Activated CD8-positive, alpha-beta memory T cell treated with anti-CD3 and anti-CD28 coated beads for 4 hours (primary cell): ENCODE results near the gene VIPR2.
"Not testable (repeated sequence)": the region's sequence is repeated elsewhere in the genome, so short reads cannot be mapped to it uniquely, and the experiment has no call there.

ENCODE experiments used
- DNase-seq, 2 donors: peaks; one replicate each; pipeline ENCODE4 v3.0.0-alpha.2; 2020; ENCODE audit warnings: low read depth in 2 of 2

VIPR2 gene

DNA sequence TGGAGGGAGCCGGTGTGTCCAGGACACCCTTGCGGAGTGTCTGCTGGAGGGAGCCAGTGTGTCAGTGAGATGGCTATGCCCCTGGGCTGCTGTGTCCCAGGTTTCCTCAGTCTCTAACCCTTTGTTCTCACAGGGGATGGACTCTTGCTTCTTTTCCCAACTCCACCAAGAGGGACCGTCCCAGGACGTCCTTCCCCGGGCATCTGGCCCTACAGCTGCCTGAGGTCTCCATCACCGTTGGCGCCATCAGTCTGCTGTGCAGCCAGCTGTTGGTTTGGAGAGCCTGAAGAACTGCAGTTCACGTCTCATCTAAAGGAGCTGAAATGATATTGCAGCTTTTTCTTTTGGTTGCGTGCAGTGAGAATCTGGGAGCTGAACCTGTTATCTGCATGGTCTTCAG is 136.2 kb downstream of the VIPR2 start:
- DNase-seq: no peak

DNA sequence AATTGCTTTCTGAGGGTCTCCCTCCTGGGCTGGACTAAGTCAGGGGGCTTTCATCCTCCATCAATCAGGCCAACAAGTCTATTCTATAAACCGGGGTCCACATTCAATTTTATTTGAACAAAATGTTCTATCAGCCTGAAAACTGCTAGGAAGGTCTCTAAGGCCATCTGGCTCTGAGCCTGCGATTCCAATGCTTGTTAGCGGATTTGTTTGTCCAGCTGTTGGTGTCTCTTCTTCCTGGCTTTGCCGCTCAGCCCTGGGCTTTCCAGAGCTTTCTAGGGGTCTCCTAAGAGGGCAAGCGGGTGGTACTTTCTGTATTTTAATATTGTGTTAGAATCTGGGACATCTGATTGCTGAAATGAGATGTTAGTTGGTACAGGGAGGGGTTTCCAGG is 136.7 kb downstream of the VIPR2 start:
- no peak for DNase-seq

- no peak for DNase-seq
Measured at GRCh38 chr7:159007364-159007995, 137.2 kb downstream of the VIPR2 start.

DNA sequence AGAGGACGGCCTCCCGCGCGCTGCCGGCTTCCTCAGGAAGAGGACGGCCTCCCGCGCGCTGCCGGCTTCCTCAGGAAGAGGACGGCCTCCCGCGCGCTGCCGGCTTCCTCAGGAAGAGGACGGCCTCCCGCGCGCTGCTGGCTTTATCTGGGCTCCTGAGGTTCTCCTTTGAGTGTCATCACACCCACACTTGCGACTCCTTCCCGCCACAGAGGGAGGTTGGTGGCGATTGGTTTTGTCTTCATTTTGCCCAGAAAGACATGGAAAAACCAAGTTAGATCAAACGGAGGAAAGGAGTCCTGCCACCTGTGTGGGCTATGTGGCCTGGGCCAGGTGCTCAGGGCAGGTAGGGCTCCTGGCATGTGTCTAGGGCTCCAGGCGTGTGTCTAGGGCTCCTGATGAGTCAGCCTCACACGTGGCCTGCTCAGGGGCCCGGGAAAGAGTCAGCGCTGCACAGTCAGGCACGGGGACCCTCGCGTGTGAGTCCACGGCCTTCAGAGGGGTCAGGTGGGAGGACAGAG is 138.0 kb downstream of the VIPR2 start:
- DNase-seq: no peak

DNA sequence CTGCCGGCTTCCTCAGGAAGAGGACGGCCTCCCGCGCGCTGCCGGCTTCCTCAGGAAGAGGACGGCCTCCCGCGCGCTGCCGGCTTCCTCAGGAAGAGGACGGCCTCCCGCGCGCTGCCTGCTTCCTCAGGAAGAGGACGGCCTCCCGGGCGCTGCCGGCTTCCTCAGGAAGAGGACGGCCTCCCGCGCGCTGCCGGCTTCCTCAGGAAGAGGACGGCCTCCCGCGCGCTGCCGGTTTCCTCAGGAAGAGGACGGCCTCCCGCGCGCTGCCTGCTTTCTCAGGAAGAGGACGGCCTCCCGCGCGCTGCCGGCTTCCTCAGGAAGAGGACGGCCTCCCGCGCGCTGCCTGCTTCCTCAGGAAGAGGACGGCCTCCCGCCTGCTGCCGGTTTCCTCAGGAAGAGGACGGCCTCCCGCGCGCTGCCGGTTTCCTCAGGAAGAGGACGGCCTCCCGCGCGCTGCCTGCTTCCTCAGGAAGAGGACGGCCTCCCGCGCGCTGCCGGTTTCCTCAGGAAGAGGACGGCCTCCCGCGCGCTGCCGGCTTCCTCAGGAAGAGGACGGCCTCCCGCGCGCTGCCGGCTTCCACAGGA is 138.6 kb downstream of the VIPR2 start:
- DNase-seq: not testable (repeated sequence)

GRCh38 chr7:159005618-159006017 is 139.0 kb downstream of the VIPR2 start:
- DNase-seq: no peak

DNA sequence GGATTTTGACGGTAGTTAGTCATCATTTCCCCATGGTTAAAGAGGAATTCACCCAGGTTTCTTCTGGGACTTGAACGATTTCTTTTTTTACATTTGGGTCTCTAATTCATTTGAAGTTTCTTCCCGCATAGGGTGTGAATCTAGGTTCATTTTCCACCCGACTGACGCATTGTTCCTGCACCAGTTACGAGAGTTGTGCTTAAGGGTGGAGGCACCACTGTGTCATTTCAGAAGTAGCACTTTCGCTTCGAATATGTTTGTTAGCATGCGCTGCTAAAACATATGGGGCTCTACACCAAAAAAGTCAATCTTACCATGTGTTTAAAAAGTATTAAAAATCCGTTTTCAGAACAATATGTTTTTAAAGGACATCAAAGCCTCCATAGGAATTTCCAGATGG is 140.3 kb downstream of the VIPR2 start:
- no peak for DNase-seq

DNA sequence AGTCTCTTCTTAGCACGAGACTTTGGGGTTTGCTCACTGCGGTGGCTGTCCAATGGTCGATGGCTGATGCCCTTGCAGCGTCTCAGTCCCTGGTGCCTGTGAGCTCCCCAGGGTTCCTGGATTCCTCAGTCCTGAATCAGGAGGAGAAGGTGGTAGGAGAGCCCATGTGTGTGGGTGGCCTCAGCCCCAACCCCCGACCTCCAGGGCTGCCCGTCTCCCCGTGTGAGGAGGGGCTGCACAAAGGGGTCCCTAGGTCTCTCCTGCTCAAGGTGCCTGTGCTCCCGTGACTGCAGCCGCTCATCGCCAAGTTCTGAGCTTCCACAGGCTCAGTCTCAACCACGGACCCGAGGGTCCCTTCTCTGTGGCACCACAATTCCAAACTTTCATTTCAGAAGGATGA is 142.9 kb downstream of the VIPR2 start:
- no peak for DNase-seq

GRCh38 chr7:159000859-159001435 is 143.7 kb downstream of the VIPR2 start:
- no peak for DNase-seq

- DNase-seq: no peak
Measured at GRCh38 chr7:159000070-159000469, 144.6 kb downstream of the VIPR2 start.

- DNase-seq: no peak
Measured at GRCh38 chr7:158999496-158999895, 145.2 kb downstream of the VIPR2 start.

- not testable (repeated sequence) for DNase-seq
Measured at GRCh38 chr7:158998261-158998660, 146.4 kb downstream of the VIPR2 start.

- no peak for DNase-seq
Measured at GRCh38 chr7:158997471-158997870, 147.2 kb downstream of the VIPR2 start.

DNA sequence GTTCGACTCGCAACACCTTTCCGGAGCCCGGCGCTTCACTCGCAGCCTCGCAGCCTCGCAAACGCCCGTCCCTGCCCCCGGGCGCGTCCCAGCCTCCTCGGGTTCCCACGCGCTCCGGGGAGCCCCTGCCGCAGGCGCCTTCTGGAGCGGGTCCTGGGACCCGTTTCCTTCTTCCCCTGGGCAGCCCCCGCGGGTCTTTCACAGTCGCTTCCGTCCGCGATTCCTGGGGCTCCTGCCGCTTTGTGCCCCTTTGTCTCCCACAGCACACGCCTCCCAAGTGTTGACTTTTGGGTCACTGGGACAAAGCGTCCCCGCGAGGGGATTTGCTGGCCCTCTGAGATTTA is 147.6 kb downstream of the VIPR2 start:
- no peak for DNase-seq

DNA sequence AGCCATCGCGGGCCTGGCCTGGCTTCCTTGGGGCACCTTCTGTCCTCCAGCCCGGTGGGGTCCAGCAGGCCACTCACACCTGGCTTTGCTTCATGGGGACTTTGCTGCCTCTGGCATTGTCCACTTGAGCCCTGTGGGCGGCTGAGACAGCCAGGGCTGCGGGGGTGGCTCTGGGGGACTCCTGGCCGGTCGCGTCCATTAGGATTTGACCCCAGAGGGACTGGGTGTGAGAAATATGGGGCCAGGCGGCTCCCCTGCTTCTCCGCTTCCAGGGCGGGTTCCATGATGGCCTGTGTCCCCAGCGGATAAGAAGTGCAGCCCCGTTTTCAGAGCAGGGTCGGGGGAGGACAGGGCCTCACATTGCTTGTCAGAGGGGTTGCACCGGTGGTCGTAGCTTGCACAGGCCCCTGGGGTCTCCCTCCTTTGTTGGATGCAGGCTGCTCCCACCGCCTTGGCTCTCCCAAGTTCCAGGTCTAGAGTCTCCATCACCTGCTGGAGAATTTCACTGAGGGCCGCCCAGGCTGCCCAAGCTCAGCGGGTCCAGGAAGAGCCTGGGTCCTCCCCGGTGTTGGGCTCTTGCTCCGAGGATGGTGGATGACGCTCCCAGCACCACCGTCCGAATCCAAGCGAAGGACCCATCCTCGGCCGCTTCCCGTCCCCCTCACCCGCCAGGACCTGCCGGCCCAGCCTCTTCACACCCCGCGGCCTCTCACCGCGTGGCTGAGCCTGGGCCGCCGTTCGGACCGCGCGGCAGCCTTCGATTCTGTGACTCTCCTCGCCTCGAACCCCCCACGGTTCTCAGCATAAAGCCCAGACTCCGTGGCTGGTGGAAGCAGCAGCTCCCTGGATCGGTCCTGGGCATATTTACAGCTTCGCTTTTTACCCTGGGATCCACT is 148.2 kb downstream of the VIPR2 start:
- DNase-seq: no peak

GRCh38 chr7:158995514-158995913 is 149.2 kb downstream of the VIPR2 start:
- DNase-seq: no peak

- no peak for DNase-seq
Measured at GRCh38 chr7:158994687-158995086, 150.0 kb downstream of the VIPR2 start.

DNA sequence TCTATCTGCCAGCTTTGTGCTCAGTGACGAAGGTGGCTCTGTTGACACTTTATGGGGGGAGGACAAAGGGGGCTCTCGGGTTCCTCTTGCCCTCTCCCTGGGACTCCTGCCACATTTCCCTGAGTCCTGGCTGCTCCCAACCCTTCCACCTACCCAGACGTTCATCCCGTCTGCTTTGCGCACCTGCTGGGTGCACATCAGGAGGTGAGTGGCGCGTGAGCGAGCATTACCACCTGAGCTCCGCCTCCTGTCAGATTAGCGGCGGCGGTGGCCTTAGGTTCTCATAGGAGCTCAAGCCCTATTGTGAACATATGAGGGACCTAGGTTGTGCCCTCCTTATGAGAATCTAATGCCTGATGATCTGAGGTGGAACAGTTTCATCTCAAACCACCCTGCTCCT is 151.1 kb downstream of the VIPR2 start:
- no peak for DNase-seq

DNA sequence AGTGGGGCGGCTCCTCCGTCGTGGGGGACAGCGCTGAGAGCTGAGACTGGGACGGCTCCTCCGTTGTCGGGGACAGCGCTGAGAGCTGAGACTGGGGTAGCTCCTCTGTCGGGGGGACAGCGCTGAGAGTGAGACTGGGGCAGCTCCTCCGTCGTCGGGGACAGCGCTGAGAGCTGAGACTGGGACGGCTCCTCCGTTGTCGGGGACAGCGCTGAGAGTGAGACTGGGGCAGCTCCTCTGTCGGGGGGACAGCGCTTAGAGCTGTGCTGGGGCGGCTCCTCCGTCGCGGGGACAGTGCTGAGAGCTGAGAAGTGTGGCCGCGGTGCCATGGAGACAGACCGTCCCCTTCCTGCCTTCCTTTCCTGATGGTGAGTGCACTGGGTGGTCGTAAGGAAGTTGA is 151.9 kb downstream of the VIPR2 start:
- DNase-seq: no peak

GRCh38 chr7:158991824-158992621 is 152.6 kb downstream of the VIPR2 start:
- no peak for DNase-seq

- DNase-seq: no peak
Measured at GRCh38 chr7:158988996-158989395, 155.7 kb downstream of the VIPR2 start.
